ENCODE results near the gene KCNK7.
"Not testable (repeated sequence)": the region's sequence is repeated elsewhere in the genome, so short reads cannot be mapped to it uniquely, and the experiment has no call there.

The KCNK7 gene

GRCh38 chr11:65640483-65641296, 45.1 kb upstream of the KCNK7 start:
- H3K4me1 Mint-ChIP-seq, result peaks cover 50% of the 10 kb centered on the region
- H3K9me3 Mint-ChIP-seq, result no peaks in the 10 kb centered on the region
- no peak for DNase-seq
- no peak for TF ChIP-seq CTCF (IDR thresholded peaks at IDR 0.05)
- H3K27ac Mint-ChIP-seq, result no peak overlapping the region
- peaks cover 4% of the 10 kb centered on the region for H3K36me3 Mint-ChIP-seq (ENCODE audit: low read depth)
- peaks cover 10% of the 10 kb centered on the region for H3K27me3 Mint-ChIP-seq (ENCODE audit: low read depth, poor library complexity)
- H3K4me3 Mint-ChIP-seq, result no peak overlapping the region

GRCh38 chr11:65639623-65640482, 44.3 kb upstream of the KCNK7 start:
- no peak overlapping the region for H3K27ac Mint-ChIP-seq
- H3K9me3 Mint-ChIP-seq, result no peaks in the 10 kb centered on the region
- H3K36me3 Mint-ChIP-seq (ENCODE audit: low read depth), result peaks cover 3% of the 10 kb centered on the region
- DNase-seq, result no peak
- H3K27me3 Mint-ChIP-seq (ENCODE audit: low read depth, poor library complexity), result peaks cover 6% of the 10 kb centered on the region
- peaks cover 46% of the 10 kb centered on the region for H3K4me1 Mint-ChIP-seq
- peak overlapping the region; percentile 11 for H3K4me3 Mint-ChIP-seq
- no peak for TF ChIP-seq CTCF (IDR thresholded peaks at IDR 0.05)

- not testable (repeated sequence) for H3K36me3 Mint-ChIP-seq (ENCODE audit: low read depth); H3K27me3 Mint-ChIP-seq (ENCODE audit: low read depth, poor library complexity); DNase-seq; H3K27ac Mint-ChIP-seq; H3K9me3 Mint-ChIP-seq
- Mint-ChIP-seq H3K4me1 (peaks cover 42% of the 10 kb centered on the region), H3K4me3 (peak overlapping the region; percentile 79)
Measured at GRCh38 chr11:65639228-65639597, 43.6 kb upstream of the KCNK7 start.

GRCh38 chr11:65637794-65638419, 42.3 kb upstream of the KCNK7 start, which contains the start of gene SIPA1:
Gene SIPA1, plus strand, starts transcription at chr11:65638101. Its CDS starts 2,821 bp downstream, at chr11:65640922.
- peaks cover 30% of the 10 kb centered on the region for H3K4me1 Mint-ChIP-seq
- peak within 1 kb of the TSS; percentile 79 for H3K4me3 Mint-ChIP-seq
- H3K9me3 Mint-ChIP-seq, result no peaks in the 10 kb centered on the region
- TF ChIP-seq CTCF (IDR thresholded peaks at IDR 0.05), result peak; percentile 38
- DNase-seq, result peak; percentile 92
- H3K27ac Mint-ChIP-seq, result peak within 1 kb of the TSS; percentile 64
- H3K27me3 Mint-ChIP-seq (ENCODE audit: low read depth, poor library complexity), result no peaks in the 10 kb centered on the region
- H3K36me3 Mint-ChIP-seq (ENCODE audit: low read depth), result peaks cover 4% of the 10 kb centered on the region

GRCh38 chr11:65637032-65637557, 41.5 kb upstream of the KCNK7 start:
- Mint-ChIP-seq H3K4me1 (peaks cover 29% of the 10 kb centered on the region), H3K9me3 (no peaks in the 10 kb centered on the region), H3K27ac (no peak overlapping the region), H3K4me3 (peak overlapping the region; percentile 70), H3K27me3 (ENCODE audit: low read depth, poor library complexity) (no peaks in the 10 kb centered on the region), H3K36me3 (ENCODE audit: low read depth) (peaks cover 4% of the 10 kb centered on the region)
- DNase-seq, result no peak
- TF ChIP-seq CTCF (IDR thresholded peaks at IDR 0.05), result no peak

Measured in nephron progenitor cell (in vitro differentiated cells).